Uterus (tissue), 4 donors: ENCODE measurements around the gene CIZ1. TPM values are rescaled to one million over a fixed set of nuclear protein-coding genes. Genes with fewer than 3 reads are reported as not detected.
A peak's percentile ranks its signal among the peaks of the same experiment; 100 is the strongest.

Experiments used
- DNase-seq, 2 donors: peaks; one replicate each; pipeline ENCODE4 v3.0.0-alpha.2; 2019 to 2020
- H3K27ac ChIP-seq, 2 donors: fragments of 200-600 bp; sonication (generic); 1 replicate in 1 of 2; 2 replicates in 1 of 2; pipeline ENCODE4 v1.5.1; 2016 to 2018
- H3K27me3 ChIP-seq, 2 donors: fragments of 200-600 bp; sonication (generic); one replicate each; pipeline ENCODE4 v1.5.1; 2018 to 2019; ENCODE audit warnings: control low read depth in 1 of 2
- H3K36me3 ChIP-seq, 2 donors: fragments of 200-600 bp; sonication (generic); one replicate each; pipeline ENCODE4 v1.5.1; 2019; ENCODE audit warnings: control low read depth in 1 of 2
- H3K4me1 ChIP-seq, 2 donors: fragments of 200-600 bp; sonication (generic); one replicate each; pipeline ENCODE4 v1.5.1; 2018 to 2019; ENCODE audit warnings: control low read depth in 1 of 2
- H3K4me3 ChIP-seq, 2 donors: fragments of 200-600 bp; sonication (generic); 1 replicate in 1 of 2; 2 replicates in 1 of 2; pipeline ENCODE4 v1.5.1; 2018 to 2019; ENCODE audit warnings: mild to moderate bottlenecking in 1 of 2
- H3K9me3 ChIP-seq, 2 donors: fragments of 200-600 bp; sonication (generic); one replicate each; pipeline ENCODE4 v1.5.1; 2019; ENCODE audit warnings: control low read depth in 1 of 2
- CTCF ChIP-seq, 4 experiments: fragments of 200-600 bp in 2 of 4; fragments of 450-650 bp in 2 of 4; sonication (generic) in 2 of 4; IDR thresholded peaks; one replicate each; pipeline ENCODE4 v1.5.1; 2016 to 2019; ENCODE audit warnings: antibody characterized with exemption in 4 of 4, mild to moderate bottlenecking in 2 of 4, moderate library complexity in 1 of 4
- POLR2A ChIP-seq, 2 donors: fragments of 450-650 bp; IDR thresholded peaks; one replicate each; pipeline ENCODE4 v1.6.1; 2016; ENCODE audit warnings: antibody characterized with exemption in 2 of 2, mild to moderate bottlenecking in 1 of 2, moderate library complexity in 1 of 2
- intact Hi-C: fragments of 100-400 bp; cut with DNase I; formaldehyde crosslinking; loops from one replicate; pipeline ENCODE4 v1.15.1; 2023; ENCODE audit warnings: low total_unique reads
- total RNA-seq, 4 donors: library from RNA; depleted of rRNA in 3 of 4; stranded (reverse); fragments of >200 nt in 3 of 4; gene quantifications; one replicate each; pipeline versions ENCODE4 v1.1.0 to v1.2.4, GENCODE V29; 2014 to 2023
- donor health status: DM: yes; HTN: yes; CAD: no.

The CIZ1 gene
- total RNA-seq, 4 donors from 2014 or later, result 31.3 to 151 (median 52.6) TPM

- intact Hi-C loops, result loop anchor here (5.0 kb wide), 1 partner anchor 180 kb away; no protein-coding TSS in a partner anchor
- DNase-seq, result no peak
- Histone ChIP-seq H3K4me3 (no peak overlapping the region), H3K27me3 (no peaks in the 10 kb centered on the region), H3K36me3 (no peaks in the 10 kb centered on the region), H3K4me1 (peaks cover 5 to 14% of the 10 kb centered on the region in 2 donors), H3K9me3 (no peaks in the 10 kb centered on the region), H3K27ac (no peak overlapping the region)
- TF ChIP-seq CTCF (IDR thresholded peaks at IDR 0.05) (no peak), POLR2A (IDR thresholded peaks at IDR 0.05) (no peak)
Measured at GRCh38 chr9:128121924-128122808, 69.2 kb downstream of the CIZ1 start.

GRCh38 chr9:128121466-128121810 is 69.9 kb downstream of the CIZ1 start:
- H3K4me3 ChIP-seq, result no peak overlapping the region
- intact Hi-C loops, result loop anchor here (5.0 kb wide), 1 partner anchor 179 kb away; no protein-coding TSS in a partner anchor
- no peaks in the 10 kb centered on the region for H3K36me3 ChIP-seq

GRCh38 chr9:128120741-128121465 is 70.5 kb downstream of the CIZ1 start:
- Histone ChIP-seq H3K4me1 (peaks cover 4% of the 10 kb centered on the region in 2 donors), H3K36me3 (no peaks in the 10 kb centered on the region), H3K27me3 (no peaks in the 10 kb centered on the region), H3K9me3 (no peaks in the 10 kb centered on the region), H3K27ac (no peak overlapping the region), H3K4me3 (no peak overlapping the region)
- intact Hi-C loops, result loop anchor here (5.0 kb wide), 1 partner anchor 179 kb away; no protein-coding TSS in a partner anchor
- TF ChIP-seq CTCF (IDR thresholded peaks at IDR 0.05), result no peak
- no peak for TF ChIP-seq POLR2A (IDR thresholded peaks at IDR 0.05)
- DNase-seq, result no peak

More at GRCh38 chr9:128121466-128121810, 69.9 kb downstream of the CIZ1 start:
- no peak for DNase-seq
- Histone ChIP-seq H3K27ac (no peak overlapping the region), H3K27me3 (no peaks in the 10 kb centered on the region), H3K9me3 (no peaks in the 10 kb centered on the region), H3K4me1 (peaks cover 5 to 9% of the 10 kb centered on the region in 2 donors)
- TF ChIP-seq CTCF (IDR thresholded peaks at IDR 0.05), result no peak
- no peak for TF ChIP-seq POLR2A (IDR thresholded peaks at IDR 0.05)

- Histone ChIP-seq H3K27ac (no peak overlapping the region), H3K9me3 (no peaks in the 10 kb centered on the region), H3K4me1 (no peaks in the 10 kb centered on the region), H3K36me3 (no peaks in the 10 kb centered on the region), H3K27me3 (no peaks in the 10 kb centered on the region), H3K4me3 (no peak overlapping the region)
- intact Hi-C loops, result loop anchor here (5.0 kb wide), 1 partner anchor 178 kb away; no protein-coding TSS in a partner anchor
- TF ChIP-seq POLR2A (IDR thresholded peaks at IDR 0.05), result no peak
- TF ChIP-seq CTCF (IDR thresholded peaks at IDR 0.05), result no peak
- DNase-seq, result peak in 1 of 2 donors; percentile 15
Measured at GRCh38 chr9:128120061-128120740, 71.2 kb downstream of the CIZ1 start.
